Measurements from ENCODE around the gene FILIP1L.

Gene FILIP1L

GRCh38 chr3:100045696-100046095, 68.6 kb downstream of the FILIP1L start:
- no peak for DNase-seq (ENCODE audit: low read depth in 1 of 2, low spot score in 1 of 2)

- no peak for DNase-seq (ENCODE audit: low read depth in 1 of 2, low spot score in 1 of 2)
These were observed 69.9 kb downstream of the FILIP1L start for GRCh38 chr3:100044369-100044768.

DNA sequence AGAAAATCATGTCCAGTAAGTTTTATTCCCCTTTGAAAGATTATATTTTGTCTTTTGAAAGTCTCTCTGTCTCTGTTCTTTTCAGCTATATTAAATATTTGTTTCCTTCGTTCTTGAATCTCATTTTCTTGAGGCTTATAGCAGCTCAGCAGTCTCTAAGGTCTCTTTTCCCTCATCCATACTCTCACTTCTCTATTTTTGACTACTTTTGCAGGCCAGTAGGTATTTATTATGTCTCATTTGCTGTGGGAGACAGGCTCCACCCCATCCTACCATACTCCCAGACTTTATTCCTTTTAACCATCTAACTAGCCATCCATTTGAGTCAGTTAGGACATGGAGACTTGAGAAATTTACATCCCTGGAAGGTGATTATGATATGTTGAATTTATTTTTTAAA, 71.0 kb downstream of the FILIP1L start:
- no peak for DNase-seq (ENCODE audit: low read depth in 1 of 2, low spot score in 1 of 2)

GRCh38 chr3:100042166-100042981, 71.9 kb downstream of the FILIP1L start:
- DNase-seq (ENCODE audit: low read depth in 1 of 2, low spot score in 1 of 2): no peak

- no peak for DNase-seq (ENCODE audit: low read depth in 1 of 2, low spot score in 1 of 2)
These were observed 73.0 kb downstream of the FILIP1L start for GRCh38 chr3:100041328-100041749.

- DNase-seq (ENCODE audit: low read depth in 1 of 2, low spot score in 1 of 2): no peak
These were observed 73.7 kb downstream of the FILIP1L start for GRCh38 chr3:100040451-100041225.

DNA sequence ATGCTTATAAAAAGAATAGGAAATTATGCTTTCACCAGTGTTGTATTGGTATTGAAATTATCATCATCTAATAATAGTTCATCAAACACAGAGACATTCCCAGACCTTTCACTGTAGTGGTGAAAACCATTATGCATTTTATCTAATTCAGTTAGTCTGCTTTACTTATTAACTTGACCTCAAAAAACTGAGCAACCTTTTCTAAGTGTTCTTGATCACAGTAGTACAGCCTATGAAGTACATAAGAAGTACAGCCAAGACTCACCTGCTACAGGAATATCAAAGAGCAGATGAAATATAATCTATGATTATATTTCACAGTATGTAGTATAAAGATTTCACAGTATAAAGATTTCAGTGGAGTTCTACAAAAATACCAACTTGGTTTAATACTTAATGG, 75.2 kb downstream of the FILIP1L start:
- no peak for DNase-seq (ENCODE audit: low read depth in 1 of 2, low spot score in 1 of 2)

- no peak for DNase-seq (ENCODE audit: low read depth in 1 of 2, low spot score in 1 of 2)
These were observed 80.3 kb downstream of the FILIP1L start for GRCh38 chr3:100033903-100034471.

- no peak for DNase-seq (ENCODE audit: low read depth in 1 of 2, low spot score in 1 of 2)
These were observed 81.1 kb downstream of the FILIP1L start for GRCh38 chr3:100033184-100033583.

DNA sequence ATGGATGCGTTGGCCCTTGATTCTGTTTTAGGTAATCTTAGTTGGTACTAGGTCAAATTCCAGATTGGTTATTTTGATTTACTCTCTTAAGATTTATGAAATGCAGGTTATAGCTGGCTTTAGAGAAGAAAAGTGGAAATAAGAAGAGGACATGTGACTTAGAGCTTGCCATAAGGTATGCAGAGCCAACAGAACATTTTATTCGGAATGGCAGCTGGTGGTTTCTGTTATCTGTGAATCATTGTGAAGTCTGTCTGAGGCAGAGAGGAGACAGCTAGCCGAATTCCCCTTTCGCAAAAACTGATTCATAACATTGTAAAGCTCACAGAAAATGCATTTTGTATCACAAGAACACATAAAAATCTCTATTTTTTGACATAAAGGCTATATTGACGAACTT, 82.1 kb downstream of the FILIP1L start:
- no peak for DNase-seq (ENCODE audit: low read depth in 1 of 2, low spot score in 1 of 2)

DNA sequence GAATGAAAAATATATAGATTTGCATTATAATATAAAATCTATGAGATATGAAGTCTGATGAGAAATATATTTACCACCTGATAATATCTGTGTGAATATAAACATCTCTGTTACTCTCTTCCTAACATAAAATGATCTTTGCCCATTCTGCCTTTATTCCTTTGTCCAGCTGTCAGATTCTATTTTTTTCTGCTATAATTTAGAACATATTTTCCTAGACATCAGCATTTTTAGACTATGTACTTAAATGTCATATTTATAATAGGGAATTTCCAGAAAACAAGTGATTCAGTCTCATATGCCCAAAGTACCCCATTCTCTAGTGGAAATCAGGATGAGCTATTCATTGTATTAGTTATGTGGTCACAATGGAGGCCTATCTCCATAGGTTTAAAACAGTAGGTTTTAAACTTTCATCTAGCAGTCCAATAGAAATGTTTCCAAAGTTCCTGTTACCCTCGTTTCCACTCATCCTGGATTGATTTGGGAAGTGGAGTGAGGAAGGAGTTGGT, 83.3 kb downstream of the FILIP1L start:
- DNase-seq (ENCODE audit: low read depth in 1 of 2, low spot score in 1 of 2): no peak

DNA sequence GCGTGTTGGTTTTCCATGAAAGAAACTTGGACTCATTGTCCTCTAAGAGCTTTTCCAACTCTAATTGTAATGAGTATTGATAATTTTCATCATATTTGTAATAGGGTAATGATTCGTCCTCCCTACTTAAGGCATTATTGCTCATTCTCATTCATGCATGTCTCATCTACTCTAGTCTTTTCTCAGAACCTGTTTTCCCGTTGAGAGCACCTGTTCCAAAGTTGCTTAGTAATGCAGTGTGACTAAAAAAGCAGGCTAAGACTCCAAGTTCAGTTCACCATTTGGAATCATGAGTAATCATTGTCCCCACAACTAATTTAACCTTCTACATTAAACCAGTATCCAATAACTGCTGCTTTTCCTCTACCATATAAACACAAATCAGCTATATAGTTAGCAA, 84.0 kb downstream of the FILIP1L start:
- no peak for DNase-seq (ENCODE audit: low read depth in 1 of 2, low spot score in 1 of 2)

GRCh38 chr3:100029689-100030088, 84.6 kb downstream of the FILIP1L start:
- DNase-seq (ENCODE audit: low read depth in 1 of 2, low spot score in 1 of 2): no peak

DNA sequence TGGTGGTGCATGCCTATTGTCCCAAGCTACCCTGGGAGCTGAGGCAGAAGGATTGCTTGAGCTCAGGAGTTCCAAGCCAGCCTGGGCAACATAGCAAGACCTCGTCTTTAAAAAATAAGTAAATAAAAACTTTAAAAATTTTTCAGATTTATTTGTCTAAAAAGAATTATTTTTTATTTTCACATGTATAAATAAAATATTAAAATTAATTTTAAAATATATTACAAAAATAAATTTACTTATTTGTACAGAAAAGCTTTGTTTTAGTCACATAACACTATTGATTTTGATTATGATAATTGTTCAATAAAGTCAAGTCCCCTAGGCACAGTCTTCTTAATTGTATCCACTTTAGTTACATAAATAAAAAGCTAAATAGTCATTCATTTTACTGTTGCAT, 85.2 kb downstream of the FILIP1L start:
- DNase-seq (ENCODE audit: low read depth in 1 of 2, low spot score in 1 of 2): no peak

DNA sequence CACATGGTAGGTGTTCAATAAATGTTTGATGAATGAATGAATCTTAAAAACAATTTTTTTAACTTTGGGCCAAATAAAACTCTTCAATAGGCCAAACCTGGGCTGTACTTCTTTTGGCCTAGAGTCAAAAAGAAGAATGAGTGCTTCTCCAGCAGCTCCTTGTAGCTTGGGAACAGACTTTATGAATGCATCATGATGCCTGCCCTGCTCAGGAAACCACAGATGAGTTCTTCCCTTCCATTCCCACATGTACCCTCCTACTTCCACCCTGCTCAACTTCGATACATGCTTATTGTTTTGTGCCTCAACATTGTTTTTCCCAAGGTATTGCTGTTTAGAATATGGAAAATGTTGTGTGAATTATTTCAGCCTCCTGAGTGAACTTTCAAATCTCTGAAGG, 87.0 kb downstream of the FILIP1L start:
- DNase-seq (ENCODE audit: low read depth in 1 of 2, low spot score in 1 of 2): no peak

GRCh38 chr3:100024520-100025303, 89.6 kb downstream of the FILIP1L start:
- no peak for DNase-seq (ENCODE audit: low read depth in 1 of 2, low spot score in 1 of 2)

DNA sequence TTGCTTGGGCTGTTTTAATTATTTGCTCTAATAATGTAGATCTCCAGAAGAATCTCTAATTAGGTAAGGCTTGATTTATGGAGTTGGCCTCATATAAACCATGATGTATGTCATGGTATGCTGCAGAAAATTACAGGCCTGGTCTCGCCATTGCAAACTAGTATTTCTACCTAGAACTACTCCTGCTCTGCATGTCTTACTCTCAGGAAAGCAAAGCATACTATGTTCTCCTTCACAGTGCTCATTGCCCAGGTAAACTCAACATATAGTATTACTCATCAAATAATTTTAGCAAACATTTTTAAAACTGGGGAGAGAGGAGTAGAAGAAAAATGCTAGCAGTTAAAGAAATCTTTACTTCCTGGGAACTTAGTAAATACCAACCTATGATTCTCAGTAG, 90.7 kb downstream of the FILIP1L start:
- DNase-seq (ENCODE audit: low read depth in 1 of 2, low spot score in 1 of 2): no peak

- DNase-seq (ENCODE audit: low read depth in 1 of 2, low spot score in 1 of 2): no peak
These were observed 91.2 kb downstream of the FILIP1L start for GRCh38 chr3:100023150-100023549.

DNA sequence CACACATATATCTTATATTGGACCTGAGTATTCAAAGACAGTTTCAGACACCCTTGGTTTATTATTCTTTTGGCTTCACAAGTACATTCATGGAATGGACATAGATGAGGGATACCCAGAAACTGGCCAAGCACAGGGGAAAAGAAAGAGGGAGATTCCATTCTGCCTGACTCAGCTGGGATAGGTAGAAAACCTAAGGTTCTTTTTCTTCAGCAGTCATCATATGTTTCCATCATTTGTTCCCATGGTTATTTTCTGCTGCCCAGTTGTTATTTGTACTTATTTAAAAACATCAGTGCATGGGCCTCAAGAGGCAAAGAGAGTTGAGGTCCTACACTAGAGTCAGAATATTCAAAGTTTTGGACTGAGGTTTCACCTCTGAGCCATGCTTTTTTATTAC, 91.8 kb downstream of the FILIP1L start:
- DNase-seq (ENCODE audit: low read depth in 1 of 2, low spot score in 1 of 2): no peak

DNA sequence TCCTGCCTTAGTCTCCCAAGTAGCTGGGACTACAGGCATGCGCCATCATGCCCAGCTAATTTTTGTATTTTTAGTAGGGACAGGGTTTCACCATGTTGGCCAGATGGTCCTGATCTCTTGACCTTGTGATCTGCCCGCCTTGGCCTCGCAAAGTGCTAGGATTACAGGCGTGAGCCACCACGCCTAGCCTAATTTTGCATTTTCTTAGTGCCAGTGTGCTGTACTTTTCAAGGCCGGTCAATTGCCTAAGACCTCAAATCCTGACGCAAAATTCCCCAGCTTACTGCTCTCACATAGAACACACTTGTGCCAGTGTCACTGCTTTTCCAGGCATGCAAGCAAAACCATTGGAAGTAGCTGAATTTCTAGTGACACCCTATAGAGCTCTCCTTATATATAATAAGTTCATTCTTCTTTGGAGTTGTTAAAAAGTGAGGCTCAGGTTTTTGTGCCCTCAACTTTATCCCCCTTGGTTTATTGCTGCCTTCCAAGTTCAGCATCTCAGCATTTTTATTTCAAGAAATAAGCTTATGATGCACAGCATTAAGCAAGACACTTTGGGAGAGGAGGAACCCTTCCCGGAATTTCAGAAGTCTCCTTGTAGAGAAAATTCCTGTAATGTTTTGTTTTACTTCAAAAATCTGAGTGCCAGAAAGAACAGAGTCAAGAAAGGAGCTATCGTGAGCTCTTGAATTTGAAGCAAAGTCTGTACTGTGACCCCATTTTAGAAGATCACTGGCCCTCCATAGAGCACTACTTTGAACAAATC, 93.2 kb downstream of the FILIP1L start:
- no peak for DNase-seq (ENCODE audit: low read depth in 1 of 2, low spot score in 1 of 2)

Measured in stimulated activated CD4-positive, alpha-beta T cell treated with anti-CD3 and anti-CD28 coated beads, Interleukin-15, amount 100 ng/mL, for 1 hour (primary cell).